C4-2B (cell line): ENCODE measurements around the gene KCNH2.
A peak's percentile ranks its signal among the peaks of the same experiment; 100 is the strongest.

Experiments
- CTCF ChIP-seq: fragments of 450-650 bp; conservative IDR thresholded peaks from 2 replicates; pipeline ENCODE4 v1.5.1; 2017; ENCODE audit warnings: mild to moderate bottlenecking
- ZFX ChIP-seq: fragments of 450-650 bp; IDR thresholded peaks from 2 replicates; pipeline ENCODE4 v1.6.1; 2017

GRCh38 chr7:150986099-150986512, 8.0 kb upstream of the KCNH2 start:
- peak; percentile 92 for TF ChIP-seq CTCF
- TF ChIP-seq ZFX: no peak
